Effector memory CD4-positive, alpha-beta T cell (primary cell): ENCODE data around the gene PBX3.

ENCODE experiments used
- DNase-seq, 3 donors: peaks; one replicate each; pipeline ENCODE4 v3.0.0-alpha.2; 2020
- H3K27ac ChIP-seq: 2 replicates; pipeline ENCODE4 v1.7.0; 2013; ENCODE audit warnings: mild to moderate bottlenecking, low read length, moderate library complexity; ENCODE audit not compliant: insufficient read depth, poor library complexity, severe bottlenecking
- H3K27me3 ChIP-seq: replicated peaks from 2 replicates; pipeline ENCODE4 v1.7.0; 2013; ENCODE audit warnings: mild to moderate bottlenecking, low read length; ENCODE audit not compliant: insufficient read depth, control insufficient read depth, poor library complexity, severe bottlenecking
- H3K36me3 ChIP-seq: 2 replicates; pipeline ENCODE4 v1.7.0; 2013; ENCODE audit warnings: mild to moderate bottlenecking, low read length, moderate library complexity; ENCODE audit not compliant: control insufficient read depth, insufficient read depth
- H3K4me1 ChIP-seq: 2 replicates; pipeline ENCODE4 v1.7.0; 2013; ENCODE audit warnings: low read length, mild to moderate bottlenecking; ENCODE audit not compliant: control insufficient read depth, insufficient read depth, poor library complexity, severe bottlenecking
- H3K4me3 ChIP-seq: 2 replicates; pipeline ENCODE4 v1.7.0; 2013; ENCODE audit warnings: low read length, low read depth, mild to moderate bottlenecking; ENCODE audit not compliant: insufficient read depth, poor library complexity, severe bottlenecking
- H3K9me3 ChIP-seq: 2 replicates; pipeline ENCODE4 v1.7.0; 2013; ENCODE audit warnings: mild to moderate bottlenecking, low read length, moderate library complexity; ENCODE audit not compliant: control insufficient read depth

Gene PBX3

GRCh38 chr9:125881042-125881441 is 133.9 kb downstream of the PBX3 start:
- Histone ChIP-seq H3K4me3 (no peak overlapping the region), H3K27ac (no peak overlapping the region), H3K36me3 (no peaks in the 10 kb centered on the region), H3K27me3 (no peaks in the 10 kb centered on the region), H3K4me1 (no peaks in the 10 kb centered on the region), H3K9me3 (no peaks in the 10 kb centered on the region)
- no peak for DNase-seq

- H3K4me1 ChIP-seq = no peaks in the 10 kb centered on the region
- no peak overlapping the region for H3K27ac ChIP-seq
- H3K36me3 ChIP-seq = no peaks in the 10 kb centered on the region
- H3K27me3 ChIP-seq = no peaks in the 10 kb centered on the region
- H3K4me3 ChIP-seq = no peak overlapping the region
- no peak for DNase-seq
- no peaks in the 10 kb centered on the region for H3K9me3 ChIP-seq
Measured at GRCh38 chr9:125883565-125884217, 136.5 kb downstream of the PBX3 start.

- no peaks in the 10 kb centered on the region for H3K27me3 ChIP-seq
- no peaks in the 10 kb centered on the region for H3K36me3 ChIP-seq
- H3K4me3 ChIP-seq = no peak overlapping the region
- DNase-seq = no peak
- H3K9me3 ChIP-seq = no peaks in the 10 kb centered on the region
- peaks cover 3% of the 10 kb centered on the region for H3K4me1 ChIP-seq
- no peak overlapping the region for H3K27ac ChIP-seq
Measured at GRCh38 chr9:125884218-125884595, 137.0 kb downstream of the PBX3 start.

- Histone ChIP-seq H3K9me3 (no peaks in the 10 kb centered on the region), H3K27me3 (peaks cover 5% of the 10 kb centered on the region), H3K36me3 (no peaks in the 10 kb centered on the region), H3K4me1 (peaks cover 9% of the 10 kb centered on the region), H3K4me3 (no peak overlapping the region), H3K27ac (no peak overlapping the region)
- no peak for DNase-seq
Measured at GRCh38 chr9:125885405-125886034, 138.3 kb downstream of the PBX3 start.

- H3K4me3 ChIP-seq = no peak overlapping the region
- H3K36me3 ChIP-seq = no peaks in the 10 kb centered on the region
- DNase-seq = no peak
- peaks cover 9% of the 10 kb centered on the region for H3K4me1 ChIP-seq
- H3K27me3 ChIP-seq = peaks cover 5% of the 10 kb centered on the region
- H3K9me3 ChIP-seq = no peaks in the 10 kb centered on the region
- H3K27ac ChIP-seq = no peak overlapping the region
Measured at GRCh38 chr9:125886365-125886764, 139.2 kb downstream of the PBX3 start.

- H3K36me3 ChIP-seq = no peaks in the 10 kb centered on the region
- no peak for DNase-seq
- H3K27ac ChIP-seq = no peak overlapping the region
- H3K9me3 ChIP-seq = no peaks in the 10 kb centered on the region
- H3K4me1 ChIP-seq = peaks cover 9% of the 10 kb centered on the region
- no peak overlapping the region for H3K4me3 ChIP-seq
- peaks cover 5% of the 10 kb centered on the region for H3K27me3 ChIP-seq
Measured at GRCh38 chr9:125887172-125887571, 140.0 kb downstream of the PBX3 start.

- Histone ChIP-seq H3K27me3 (peaks cover 5% of the 10 kb centered on the region), H3K4me3 (no peak overlapping the region), H3K4me1 (peaks cover 9% of the 10 kb centered on the region), H3K27ac (no peak overlapping the region), H3K36me3 (no peaks in the 10 kb centered on the region), H3K9me3 (no peaks in the 10 kb centered on the region)
- no peak for DNase-seq
Measured at GRCh38 chr9:125888211-125888610, 141.0 kb downstream of the PBX3 start.

- Histone ChIP-seq H3K4me1 (peaks cover 9% of the 10 kb centered on the region), H3K4me3 (peak overlapping the region; percentile 43), H3K9me3 (no peaks in the 10 kb centered on the region), H3K36me3 (no peaks in the 10 kb centered on the region), H3K27ac (no peak overlapping the region), H3K27me3 (peaks cover 5% of the 10 kb centered on the region)
- no peak for DNase-seq
Measured at GRCh38 chr9:125889112-125889475, 141.9 kb downstream of the PBX3 start.

- no peaks in the 10 kb centered on the region for H3K36me3 ChIP-seq
- peaks cover 5% of the 10 kb centered on the region for H3K27me3 ChIP-seq
- H3K9me3 ChIP-seq = no peaks in the 10 kb centered on the region
- peaks cover 9% of the 10 kb centered on the region for H3K4me1 ChIP-seq
- peak overlapping the region; percentile 43 for H3K4me3 ChIP-seq
- DNase-seq = peak in 2 of 3 donors; percentile 0 to 8
- H3K27ac ChIP-seq = no peak overlapping the region
Measured at GRCh38 chr9:125889476-125890419, 142.6 kb downstream of the PBX3 start.

GRCh38 chr9:125890826-125891225 is 143.7 kb downstream of the PBX3 start:
- Histone ChIP-seq H3K27ac (no peak overlapping the region), H3K9me3 (no peaks in the 10 kb centered on the region), H3K4me3 (no peak overlapping the region), H3K4me1 (peaks cover 9% of the 10 kb centered on the region), H3K27me3 (peaks cover 5% of the 10 kb centered on the region), H3K36me3 (no peaks in the 10 kb centered on the region)
- no peak for DNase-seq
